Pancreas (tissue), 10 donors: ENCODE measurements around the gene RHBDF1. TPM values are rescaled to one million over a fixed set of nuclear protein-coding genes. Genes with fewer than 3 reads are reported as not detected.

Experiments used
- ATAC-seq, 4 donors: fragments of 200-7000 bp; cut with Tn5 transposase; one replicate each; pipeline versions ENCODE4 v1.8.0 to v1.9.1; 2020; ENCODE audit warnings: mild to moderate bottlenecking in 4 of 4, moderate library complexity in 4 of 4
- DNase-seq, 6 donors: peaks; one replicate each; pipeline ENCODE4 v3.0.0-alpha.2; 2020
- FAIRE-seq: peaks from 2 replicates; lab custom pipeline; 2012; peaks lifted over from hg19 to GRCh38; lab: Jason Lieb, UNC
- H3K27ac ChIP-seq, 4 donors: fragments of 200-600 bp; sonication (generic); 1 replicate in 3 of 4; 2 replicates in 1 of 4; pipeline versions ENCODE4 v1.5.0 to v1.8.0; 2020
- H3K27me3 ChIP-seq, 4 donors: fragments of 200-600 bp; one replicate each; pipeline ENCODE4 v1.8.0; 2021
- H3K36me3 ChIP-seq, 3 donors: fragments of 200-600 bp; sonication (generic) in 1 of 3; one replicate each; pipeline versions ENCODE4 v1.5.0 to v1.8.0; 2020 to 2021
- H3K4me1 ChIP-seq, 3 donors: fragments of 200-600 bp; one replicate each; pipeline ENCODE4 v1.8.0; 2021
- H3K4me3 ChIP-seq, 4 donors: fragments of 200-600 bp; sonication (generic) in 2 of 4; one replicate each; pipeline versions ENCODE4 v1.5.0 to v1.8.0; 2020 to 2021
- H3K9me3 ChIP-seq, 4 donors: fragments of 200-600 bp; one replicate each; pipeline ENCODE4 v1.8.0; 2021
- WGBS, 2 donors: extraction: QIAGEN DNeasy Blood & Tissue Kit; methylation state at CpG; one replicate each; pipeline ENCODE4 v1.1.7; 2013; 5-methylcytosine and 5-hydroxymethylcytosine counted together
- intact Hi-C, 3 donors: fragments of 100-400 bp; cut with DNase I; formaldehyde crosslinking; loops; one replicate each; pipeline versions ENCODE4 v1.11.1 to v1.14.2; 2022
- polyA plus RNA-seq, 2 donors: library from polyadenylated mRNA; stranded (reverse); fragments of 200-250 nt; gene quantifications; one replicate each; pipeline ENCODE4 v1.2.3, GENCODE V29; 2013
- total RNA-seq, 6 donors: library from RNA; stranded (reverse); fragmentation: NEBNext Ultra II Directional in 4 of 6; extraction: Animal tissue kit (Norgen Biotek cat#: 25700) in 4 of 6; gene quantifications; one replicate each; pipeline versions ENCODE4 v1.2.1 to v1.2.4, GENCODE V29; 2021 to 2023
- TF ChIP-seq, protein P1 (sequence below), 4 donors: fragments of 200-600 bp; sonication (generic) in 3 of 4; IDR thresholded peaks; one replicate each; pipeline versions ENCODE4 v1.5.0 to v1.8.0; 2021; ENCODE audit warnings: antibody characterized with exemption in 4 of 4
- donor health status: healthy with polysubstance abuse.
- donor health status: DM: no; HTN: no; CAD: no; lungs with moderate emphysema.
- donor health status: DM: no; HTN: no; CAD: no.
- donor health status: control.
- donor health status: control.
- donor health status: Bipolar disorder and iron deficiency.
- donor health status: DM: yes; HTN: yes; CAD: no.
- donor health status: DM: no; HTN: no; CAD: no.
- donor health status: DM: no; HTN: no; CAD: no.
- donor health status: DM: yes; HTN: yes; CAD: no.

The RHBDF1 gene
- total and polyA plus RNA-seq, 8 donors = 7.3 to 56.3 (median 12.4) TPM

DNA sequence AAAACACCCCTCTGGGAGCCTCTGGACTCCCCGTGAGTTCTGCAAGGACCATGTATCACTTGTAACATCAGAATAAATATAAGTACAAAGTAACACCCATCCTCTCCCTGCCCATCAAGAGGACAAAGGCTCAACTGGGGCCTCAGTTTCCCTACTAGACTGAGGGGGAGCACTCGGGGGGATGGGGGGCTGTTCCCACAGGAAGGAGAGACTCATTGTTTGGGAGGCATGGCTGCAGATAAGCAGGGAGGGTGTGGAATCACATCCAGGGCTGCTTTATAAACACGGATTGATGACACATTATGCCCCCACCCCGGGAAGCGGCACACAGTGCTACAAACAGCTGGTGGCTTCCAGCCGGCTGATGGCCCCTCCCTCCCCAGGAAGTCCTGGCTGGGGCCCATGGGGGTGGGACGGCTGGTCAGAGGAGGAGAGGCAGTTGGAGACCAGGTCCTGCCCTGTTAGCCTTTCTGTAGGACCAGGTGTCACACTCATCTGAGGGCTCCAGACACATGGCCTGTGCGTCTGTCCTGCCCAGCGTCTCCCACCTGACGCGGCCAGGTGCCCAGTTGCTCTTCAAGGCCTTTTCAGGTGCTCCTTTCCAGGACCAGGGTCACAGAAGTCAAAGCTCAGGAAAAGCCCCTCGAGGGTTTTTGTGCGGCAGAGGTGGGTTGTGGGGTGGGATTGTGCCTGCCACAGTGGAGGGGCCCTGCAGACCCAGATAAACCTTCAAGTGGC, 4.3 kb upstream of the RHBDF1 start:
- H3K36me3 ChIP-seq = no peaks in the 10 kb centered on the region
- no peak for FAIRE-seq
- peak in 3 of 4 donors; percentile 9 to 40 (median 33) for ATAC-seq
- WGBS, 2 donors = 22% methylated on average over 13 of the region's 13 CpGs
- peaks cover 12 to 22% (median 21%) of the 10 kb centered on the region in 3 donors for H3K4me1 ChIP-seq
- intact Hi-C loops = no loop called here
- no peaks in the 10 kb centered on the region for H3K9me3 ChIP-seq
- H3K27me3 ChIP-seq = no peaks in the 10 kb centered on the region
- H3K4me3 ChIP-seq = peak overlapping the region in 2 of 4 donors; percentile 83 to 90
- TF ChIP-seq, protein P1, sequence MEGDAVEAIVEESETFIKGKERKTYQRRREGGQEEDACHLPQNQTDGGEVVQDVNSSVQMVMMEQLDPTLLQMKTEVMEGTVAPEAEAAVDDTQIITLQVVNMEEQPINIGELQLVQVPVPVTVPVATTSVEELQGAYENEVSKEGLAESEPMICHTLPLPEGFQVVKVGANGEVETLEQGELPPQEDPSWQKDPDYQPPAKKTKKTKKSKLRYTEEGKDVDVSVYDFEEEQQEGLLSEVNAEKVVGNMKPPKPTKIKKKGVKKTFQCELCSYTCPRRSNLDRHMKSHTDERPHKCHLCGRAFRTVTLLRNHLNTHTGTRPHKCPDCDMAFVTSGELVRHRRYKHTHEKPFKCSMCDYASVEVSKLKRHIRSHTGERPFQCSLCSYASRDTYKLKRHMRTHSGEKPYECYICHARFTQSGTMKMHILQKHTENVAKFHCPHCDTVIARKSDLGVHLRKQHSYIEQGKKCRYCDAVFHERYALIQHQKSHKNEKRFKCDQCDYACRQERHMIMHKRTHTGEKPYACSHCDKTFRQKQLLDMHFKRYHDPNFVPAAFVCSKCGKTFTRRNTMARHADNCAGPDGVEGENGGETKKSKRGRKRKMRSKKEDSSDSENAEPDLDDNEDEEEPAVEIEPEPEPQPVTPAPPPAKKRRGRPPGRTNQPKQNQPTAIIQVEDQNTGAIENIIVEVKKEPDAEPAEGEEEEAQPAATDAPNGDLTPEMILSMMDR (IDR thresholded peaks at IDR 0.05) = no peak
- H3K27ac ChIP-seq = peak overlapping the region in 3 of 4 donors; percentile 77 to 81 (median 80)
- peak in 5 of 6 donors; percentile 48 to 80 (median 60) for DNase-seq

DNA sequence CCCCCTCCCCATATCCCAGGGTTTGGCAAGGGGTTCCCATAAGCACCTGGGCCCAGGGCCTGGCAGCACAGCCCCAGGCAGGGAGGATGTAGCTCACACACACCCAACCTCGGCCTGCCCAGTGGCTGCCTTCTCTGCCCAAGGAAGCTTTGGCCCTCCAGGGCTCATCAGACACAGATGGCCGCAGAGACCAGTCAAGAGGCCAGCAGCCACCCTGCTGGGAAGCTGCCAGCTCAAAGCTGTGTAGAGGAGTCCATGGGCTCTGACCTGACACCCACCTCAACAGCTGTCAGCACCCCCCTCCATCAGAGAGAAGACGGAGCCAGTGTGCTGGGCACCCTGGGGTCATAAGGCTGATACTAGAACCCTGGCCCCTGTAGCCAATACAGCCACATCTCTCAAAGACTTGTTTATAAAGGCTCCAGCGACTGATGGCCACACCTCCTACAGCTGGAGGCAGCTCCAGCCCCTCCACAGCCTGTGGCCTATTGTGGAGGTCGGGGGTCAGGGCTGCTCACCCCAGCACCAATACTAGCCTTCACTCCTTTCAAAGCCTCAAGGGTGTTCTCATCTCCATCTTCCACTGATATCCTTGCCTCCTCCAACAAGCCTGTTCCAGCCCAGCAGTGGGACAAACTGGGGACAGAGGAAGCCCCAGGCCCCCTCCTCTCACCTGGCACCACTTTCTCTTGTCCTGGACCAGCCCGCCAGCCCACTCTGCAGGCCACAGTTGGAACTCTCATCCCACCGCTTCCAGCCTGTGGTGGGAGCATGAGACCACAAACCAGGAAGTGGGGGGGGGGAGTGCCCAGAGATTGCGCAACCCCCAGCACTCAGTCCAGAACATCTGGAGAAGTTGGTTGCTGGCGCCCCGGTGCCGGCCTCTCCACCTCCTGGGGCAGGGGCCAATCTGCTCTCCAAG, 3.4 kb upstream of the RHBDF1 start:
- Histone ChIP-seq H3K27ac (peak overlapping the region in 2 of 4 donors; percentile 33 to 77), H3K4me3 (no peak overlapping the region), H3K36me3 (no peaks in the 10 kb centered on the region), H3K9me3 (no peaks in the 10 kb centered on the region), H3K4me1 (peaks cover 12 to 26% (median 26%) of the 10 kb centered on the region in 3 donors), H3K27me3 (no peaks in the 10 kb centered on the region)
- ATAC-seq = peak in 1 of 4 donors; percentile 3
- TF ChIP-seq, protein P1 (IDR thresholded peaks at IDR 0.05) = no peak
- intact Hi-C loops = no loop called here
- peak in 4 of 6 donors; percentile 42 to 69 (median 55) for DNase-seq
- WGBS, 2 donors = 59 to 66% methylated on average over 11 of the region's 11 CpGs
- FAIRE-seq = no peak

DNA sequence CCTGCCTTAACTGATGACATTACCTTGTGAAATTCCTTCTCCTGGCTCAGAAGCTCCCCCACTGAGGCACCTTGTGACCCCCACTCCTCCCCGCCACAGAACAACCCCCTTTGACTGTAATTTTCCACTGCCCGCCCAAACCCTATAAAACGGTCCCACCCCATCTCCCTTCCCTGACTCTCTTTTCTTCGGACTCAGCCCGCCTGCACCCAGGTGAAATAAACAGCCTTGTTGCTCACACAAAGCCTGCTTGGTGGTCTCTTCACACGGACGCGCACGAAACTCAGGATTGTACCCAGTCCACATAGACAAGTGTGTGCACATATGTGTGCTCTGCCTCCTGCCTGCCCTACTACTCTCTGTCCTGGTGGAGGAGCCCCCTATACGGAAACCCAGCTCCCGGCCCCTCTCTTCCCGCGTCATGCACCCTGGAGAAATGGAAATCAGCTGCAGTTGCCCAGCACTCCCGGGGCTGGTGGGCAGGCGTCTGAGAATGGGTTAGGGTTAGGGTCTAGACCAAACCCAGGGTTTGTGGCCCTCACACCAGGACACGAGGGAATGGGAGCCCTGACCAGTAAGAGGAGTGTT, 2.4 kb upstream of the RHBDF1 start:
- peaks cover 12 to 30% (median 26%) of the 10 kb centered on the region in 3 donors for H3K4me1 ChIP-seq
- no peaks in the 10 kb centered on the region for H3K27me3 ChIP-seq
- intact Hi-C loops = no loop called here
- no peak overlapping the region for H3K27ac ChIP-seq
- FAIRE-seq = no peak
- H3K9me3 ChIP-seq = no peaks in the 10 kb centered on the region
- ATAC-seq = no peak
- no peak for DNase-seq
- 84 to 93% methylated on average over 16 of the region's 16 CpGs for WGBS, 2 donors
- TF ChIP-seq, protein P1 (IDR thresholded peaks at IDR 0.05) = no peak
- H3K4me3 ChIP-seq = no peak overlapping the region
- H3K36me3 ChIP-seq = no peaks in the 10 kb centered on the region

DNA sequence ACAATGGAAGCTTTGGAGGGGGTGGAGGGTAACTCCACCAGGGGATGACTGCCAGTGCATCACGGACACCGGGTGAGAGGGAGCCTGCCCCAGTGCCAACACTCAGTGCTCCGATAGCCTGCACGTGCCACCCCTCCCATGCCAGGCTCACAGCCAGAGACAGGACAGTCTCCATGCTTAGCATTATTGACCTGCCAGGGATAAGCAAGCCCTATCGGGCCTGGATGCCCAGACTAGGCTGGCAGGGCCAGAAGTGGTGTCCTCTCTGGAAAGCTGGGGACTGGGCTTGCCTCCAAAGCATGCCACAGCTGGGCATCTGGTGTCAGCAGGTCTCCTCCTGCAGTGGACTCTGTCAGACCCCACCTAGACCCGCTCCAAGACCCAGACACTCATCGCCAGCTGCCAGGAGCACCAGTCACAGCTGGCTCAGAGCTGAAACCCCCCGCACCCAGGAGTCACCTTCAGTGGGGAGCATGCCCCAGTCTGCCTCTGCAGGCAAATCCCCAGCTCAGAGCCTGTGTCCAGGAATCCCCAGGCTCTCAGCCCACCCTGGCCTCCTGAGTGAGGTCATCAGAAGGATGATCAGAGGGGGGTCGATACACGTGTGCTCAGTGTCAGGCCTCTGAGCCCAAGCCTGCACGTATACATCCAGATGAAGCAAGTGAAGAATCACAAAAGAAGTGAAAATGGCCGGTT, 1.8 kb upstream of the RHBDF1 start:
- DNase-seq (no peak), ATAC-seq (no peak), FAIRE-seq (no peak)
- Histone ChIP-seq H3K9me3 (no peaks in the 10 kb centered on the region), H3K27ac (no peak overlapping the region), H3K27me3 (no peaks in the 10 kb centered on the region), H3K4me3 (no peak overlapping the region), H3K4me1 (peaks cover 12 to 30% (median 26%) of the 10 kb centered on the region in 3 donors), H3K36me3 (no peaks in the 10 kb centered on the region)
- intact Hi-C loops = no loop called here
- TF ChIP-seq, protein P1 (IDR thresholded peaks at IDR 0.05) = no peak
- 67 to 68% methylated on average over 12 of the region's 12 CpGs for WGBS, 2 donors
